Sigmoid colon (tissue), 4 donors: Measurements from ENCODE around the gene XYLT1.

ENCODE experiments used
- EP300 ChIP-seq, 4 donors: sonication (generic); formaldehyde crosslinking; IDR thresholded peaks; one replicate each; pipeline ENCODE4 v1.6.1; 2017; ENCODE audit warnings: antibody characterized with exemption in 4 of 4
- POLR2A ChIP-seq, 2 donors: fragments of 450-650 bp; IDR thresholded peaks; one replicate each; pipeline ENCODE4 v1.6.1; 2016; ENCODE audit warnings: antibody characterized with exemption in 2 of 2, mild to moderate bottlenecking in 2 of 2, moderate library complexity in 2 of 2
- POLR2AphosphoS5 ChIP-seq, 4 donors: sonication (generic); formaldehyde crosslinking; IDR thresholded peaks; one replicate each; pipeline ENCODE4 v1.6.1; 2017; ENCODE audit warnings: antibody characterized with exemption in 4 of 4
- TF ChIP-seq, protein P1 (sequence below), 4 experiments: fragments of 450-650 bp in 3 of 4; fragments of 200-600 bp in 1 of 4; IDR thresholded peaks; one replicate each; pipeline ENCODE4 v1.5.1; 2016 to 2019; ENCODE audit warnings: antibody characterized with exemption in 4 of 4, mild to moderate bottlenecking in 3 of 4, moderate library complexity in 2 of 4

GRCh38 chr16:17377360-17378324, 93.1 kb downstream of the XYLT1 start:
- TF ChIP-seq EP300 (IDR thresholded peaks at IDR 0.05) (peak in 1 of 4 donors; percentile 49), POLR2A (IDR thresholded peaks at IDR 0.05) (no peak), POLR2AphosphoS5 (IDR thresholded peaks at IDR 0.05) (peak; percentile 23 to 64 (median 47))
- TF ChIP-seq, protein P1, sequence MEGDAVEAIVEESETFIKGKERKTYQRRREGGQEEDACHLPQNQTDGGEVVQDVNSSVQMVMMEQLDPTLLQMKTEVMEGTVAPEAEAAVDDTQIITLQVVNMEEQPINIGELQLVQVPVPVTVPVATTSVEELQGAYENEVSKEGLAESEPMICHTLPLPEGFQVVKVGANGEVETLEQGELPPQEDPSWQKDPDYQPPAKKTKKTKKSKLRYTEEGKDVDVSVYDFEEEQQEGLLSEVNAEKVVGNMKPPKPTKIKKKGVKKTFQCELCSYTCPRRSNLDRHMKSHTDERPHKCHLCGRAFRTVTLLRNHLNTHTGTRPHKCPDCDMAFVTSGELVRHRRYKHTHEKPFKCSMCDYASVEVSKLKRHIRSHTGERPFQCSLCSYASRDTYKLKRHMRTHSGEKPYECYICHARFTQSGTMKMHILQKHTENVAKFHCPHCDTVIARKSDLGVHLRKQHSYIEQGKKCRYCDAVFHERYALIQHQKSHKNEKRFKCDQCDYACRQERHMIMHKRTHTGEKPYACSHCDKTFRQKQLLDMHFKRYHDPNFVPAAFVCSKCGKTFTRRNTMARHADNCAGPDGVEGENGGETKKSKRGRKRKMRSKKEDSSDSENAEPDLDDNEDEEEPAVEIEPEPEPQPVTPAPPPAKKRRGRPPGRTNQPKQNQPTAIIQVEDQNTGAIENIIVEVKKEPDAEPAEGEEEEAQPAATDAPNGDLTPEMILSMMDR (IDR thresholded peaks at IDR 0.05): no peak
